Measurements from ENCODE around the gene CASP7.

DNA sequence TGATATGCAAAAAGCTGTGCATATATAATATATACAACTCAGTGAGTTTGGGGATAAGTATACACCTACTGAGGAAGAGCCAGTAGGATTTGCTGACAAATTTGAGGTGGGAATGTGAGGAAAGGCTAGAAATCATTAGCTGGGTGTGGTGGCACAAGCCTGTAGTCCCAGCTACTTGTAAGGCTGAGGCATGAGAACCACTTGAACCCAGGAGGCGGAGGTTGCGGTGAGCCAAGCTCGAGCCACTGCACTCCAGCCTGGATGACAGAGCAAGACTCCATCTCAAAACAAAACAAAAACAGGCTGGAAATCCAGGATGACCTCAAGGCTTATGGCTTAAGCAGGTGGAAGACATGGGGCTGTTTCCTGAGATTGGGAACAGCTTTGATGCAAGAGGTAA lies 61.1 kb downstream of the CASP7 start:
- TF ChIP-seq POLR2A (IDR thresholded peaks at IDR 0.05; ENCODE audit: control extremely low read depth in 1 of 2, low read depth in 2 of 2, low read length in 2 of 2) (no peak), EZH2 (IDR thresholded peaks at IDR 0.05; ENCODE audit: low read depth, low read length, severe bottlenecking) (no peak), RXRA (IDR thresholded peaks at IDR 0.05; ENCODE audit: insufficient read depth, low read depth, low read length) (no peak), YY1 (IDR thresholded peaks at IDR 0.05; ENCODE audit: low read depth, low read length) (no peak), POLR2AphosphoS5 (IDR thresholded peaks at IDR 0.05; ENCODE audit: low read depth, low read length) (no peak), GABPA (IDR thresholded peaks at IDR 0.05; ENCODE audit: borderline replicate concordance, insufficient read depth, low read length) (no peak)
- TF ChIP-seq, protein P1, sequence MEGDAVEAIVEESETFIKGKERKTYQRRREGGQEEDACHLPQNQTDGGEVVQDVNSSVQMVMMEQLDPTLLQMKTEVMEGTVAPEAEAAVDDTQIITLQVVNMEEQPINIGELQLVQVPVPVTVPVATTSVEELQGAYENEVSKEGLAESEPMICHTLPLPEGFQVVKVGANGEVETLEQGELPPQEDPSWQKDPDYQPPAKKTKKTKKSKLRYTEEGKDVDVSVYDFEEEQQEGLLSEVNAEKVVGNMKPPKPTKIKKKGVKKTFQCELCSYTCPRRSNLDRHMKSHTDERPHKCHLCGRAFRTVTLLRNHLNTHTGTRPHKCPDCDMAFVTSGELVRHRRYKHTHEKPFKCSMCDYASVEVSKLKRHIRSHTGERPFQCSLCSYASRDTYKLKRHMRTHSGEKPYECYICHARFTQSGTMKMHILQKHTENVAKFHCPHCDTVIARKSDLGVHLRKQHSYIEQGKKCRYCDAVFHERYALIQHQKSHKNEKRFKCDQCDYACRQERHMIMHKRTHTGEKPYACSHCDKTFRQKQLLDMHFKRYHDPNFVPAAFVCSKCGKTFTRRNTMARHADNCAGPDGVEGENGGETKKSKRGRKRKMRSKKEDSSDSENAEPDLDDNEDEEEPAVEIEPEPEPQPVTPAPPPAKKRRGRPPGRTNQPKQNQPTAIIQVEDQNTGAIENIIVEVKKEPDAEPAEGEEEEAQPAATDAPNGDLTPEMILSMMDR (IDR thresholded peaks at IDR 0.05; ENCODE audit: control extremely low read depth in 1 of 3, insufficient read depth in 1 of 3, low read depth in 1 of 3, low read length in 3 of 3): no peak
- TF ChIP-seq, protein P2, sequence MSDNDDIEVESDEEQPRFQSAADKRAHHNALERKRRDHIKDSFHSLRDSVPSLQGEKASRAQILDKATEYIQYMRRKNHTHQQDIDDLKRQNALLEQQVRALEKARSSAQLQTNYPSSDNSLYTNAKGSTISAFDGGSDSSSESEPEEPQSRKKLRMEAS (IDR thresholded peaks at IDR 0.05): no peak
